Daoy (cell line): ENCODE data around the gene IREB2. TPM values are rescaled to one million over a fixed set of nuclear protein-coding genes. Genes with fewer than 3 reads are reported as not detected.
"Not testable (repeated sequence)": the region's sequence is repeated elsewhere in the genome, so short reads cannot be mapped to it uniquely, and the experiment has no call there.

Experiments used
- DNase-seq: peaks from one replicate; pipeline ENCODE4 v3.0.0-alpha.2; 2015; ENCODE audit warnings: low read depth
- total RNA-seq: library from RNA; depleted of rRNA; stranded (reverse); fragments of >200 nt; shearing (Covaris generic); gene quantifications from 2 replicates; pipeline ENCODE4 v1.2.3, GENCODE V29; 2014; rRNA removed

Gene IREB2, protein sequence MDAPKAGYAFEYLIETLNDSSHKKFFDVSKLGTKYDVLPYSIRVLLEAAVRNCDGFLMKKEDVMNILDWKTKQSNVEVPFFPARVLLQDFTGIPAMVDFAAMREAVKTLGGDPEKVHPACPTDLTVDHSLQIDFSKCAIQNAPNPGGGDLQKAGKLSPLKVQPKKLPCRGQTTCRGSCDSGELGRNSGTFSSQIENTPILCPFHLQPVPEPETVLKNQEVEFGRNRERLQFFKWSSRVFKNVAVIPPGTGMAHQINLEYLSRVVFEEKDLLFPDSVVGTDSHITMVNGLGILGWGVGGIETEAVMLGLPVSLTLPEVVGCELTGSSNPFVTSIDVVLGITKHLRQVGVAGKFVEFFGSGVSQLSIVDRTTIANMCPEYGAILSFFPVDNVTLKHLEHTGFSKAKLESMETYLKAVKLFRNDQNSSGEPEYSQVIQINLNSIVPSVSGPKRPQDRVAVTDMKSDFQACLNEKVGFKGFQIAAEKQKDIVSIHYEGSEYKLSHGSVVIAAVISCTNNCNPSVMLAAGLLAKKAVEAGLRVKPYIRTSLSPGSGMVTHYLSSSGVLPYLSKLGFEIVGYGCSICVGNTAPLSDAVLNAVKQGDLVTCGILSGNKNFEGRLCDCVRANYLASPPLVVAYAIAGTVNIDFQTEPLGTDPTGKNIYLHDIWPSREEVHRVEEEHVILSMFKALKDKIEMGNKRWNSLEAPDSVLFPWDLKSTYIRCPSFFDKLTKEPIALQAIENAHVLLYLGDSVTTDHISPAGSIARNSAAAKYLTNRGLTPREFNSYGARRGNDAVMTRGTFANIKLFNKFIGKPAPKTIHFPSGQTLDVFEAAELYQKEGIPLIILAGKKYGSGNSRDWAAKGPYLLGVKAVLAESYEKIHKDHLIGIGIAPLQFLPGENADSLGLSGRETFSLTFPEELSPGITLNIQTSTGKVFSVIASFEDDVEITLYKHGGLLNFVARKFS
- 6.8 and 10.1 TPM in 2 replicates for total RNA-seq

DNA sequence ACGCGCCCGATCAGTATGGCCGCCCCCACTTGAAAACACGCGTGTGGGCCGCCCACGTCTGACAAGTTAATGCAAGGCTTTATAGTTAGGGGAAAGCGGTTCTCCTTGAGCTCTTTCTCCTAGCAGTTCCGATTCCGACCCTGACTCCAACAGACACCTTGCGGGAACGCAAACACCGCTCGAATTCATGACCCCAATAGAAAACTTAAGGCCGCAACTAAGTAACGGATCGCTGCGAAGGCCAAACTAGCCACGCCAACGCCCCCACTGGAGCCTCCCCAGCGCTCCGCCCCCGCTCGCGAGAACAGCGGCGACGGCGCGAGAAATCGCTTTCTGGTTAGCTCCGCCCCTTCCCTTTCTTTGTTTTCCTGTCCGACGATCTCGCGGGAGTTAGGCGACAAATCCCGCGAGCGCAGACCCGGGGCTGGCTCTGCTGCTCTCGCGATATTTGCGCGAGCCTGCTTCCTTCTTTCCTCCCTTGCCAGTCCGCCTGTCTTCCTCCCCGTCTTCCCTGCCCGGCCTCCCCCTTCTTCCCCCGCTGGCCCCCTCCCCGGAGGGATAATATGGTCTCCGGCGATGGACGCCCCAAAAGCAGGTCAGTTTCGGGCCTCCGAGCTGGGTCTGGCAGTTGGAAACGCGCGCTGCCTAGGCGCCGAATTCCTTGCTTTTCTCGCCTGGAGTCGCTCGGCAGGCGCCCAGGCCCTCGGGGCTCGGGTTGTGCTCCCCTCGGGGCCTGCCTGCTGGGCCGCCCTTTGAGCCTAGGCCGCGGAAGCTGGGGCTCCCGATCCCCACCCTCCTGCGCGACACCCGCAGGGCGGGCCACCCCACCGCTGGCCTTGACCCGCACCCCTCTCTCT lies at the start of gene IREB2:
Gene IREB2, plus strand, starts transcription at position 455 of the 857 bp plus-strand sequence. Its CDS starts 122 bp downstream, at position 577.
- DNase-seq: peak; percentile 98

DNA sequence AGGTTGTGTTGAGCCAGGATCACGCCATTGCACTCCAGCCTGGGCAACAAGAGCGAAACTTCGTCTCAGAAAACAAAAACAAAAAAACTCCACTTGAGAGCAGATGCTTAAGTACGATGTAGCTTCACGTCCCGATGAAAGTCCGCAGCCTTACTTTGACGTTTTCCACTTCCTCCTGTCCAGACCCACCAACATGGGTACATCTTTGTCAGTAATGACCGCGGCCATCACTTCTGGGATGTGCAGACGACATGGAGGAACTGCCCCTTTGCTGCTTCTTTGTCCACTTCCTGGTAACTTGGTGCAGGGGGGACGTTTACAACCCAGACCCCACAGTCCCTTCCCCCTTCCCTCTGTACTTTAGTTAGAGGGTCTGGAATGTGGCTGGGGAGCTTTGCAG lies 49.2 kb upstream of the IREB2 start:
- no peak for DNase-seq

DNA sequence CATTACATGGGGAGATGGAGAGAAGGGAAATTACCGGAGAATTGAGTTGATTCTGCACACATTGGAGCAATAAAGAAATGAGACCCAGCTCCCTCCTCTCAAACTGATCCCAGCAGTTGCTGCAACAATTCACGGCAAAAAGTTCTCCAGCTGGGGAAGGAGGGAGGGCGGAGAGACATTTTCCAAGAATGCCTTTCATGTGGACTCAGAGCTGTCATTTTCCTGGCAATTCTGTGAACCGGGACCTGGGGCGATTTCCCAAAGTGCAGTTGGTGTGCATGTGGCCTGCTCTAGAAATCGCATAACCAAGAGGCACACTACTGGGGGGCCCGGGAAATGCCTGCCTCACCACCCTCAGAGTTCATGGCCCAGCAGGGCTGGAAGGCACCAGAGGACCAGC lies 48.7 kb upstream of the IREB2 start:
- DNase-seq: no peak

DNA sequence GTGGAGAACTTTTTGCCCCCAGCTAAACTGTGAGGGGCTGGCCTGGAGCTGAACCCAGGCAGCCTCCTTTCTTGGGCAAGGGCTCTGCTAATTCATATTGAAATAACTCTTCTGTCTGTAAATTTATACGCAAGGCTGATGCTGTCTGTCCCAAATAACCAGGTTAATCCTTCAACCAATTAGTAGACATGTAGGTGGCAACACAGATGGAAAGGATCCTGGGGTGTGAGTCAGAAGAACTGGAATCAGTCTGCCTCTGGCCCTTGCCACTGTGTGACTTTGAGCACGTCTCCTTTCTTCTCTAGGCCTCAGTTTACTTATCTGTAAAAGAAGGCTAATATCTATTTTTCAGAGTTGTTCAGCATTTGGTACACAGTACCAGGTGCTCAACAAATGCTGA lies 48.3 kb upstream of the IREB2 start:
- no peak for DNase-seq

DNA sequence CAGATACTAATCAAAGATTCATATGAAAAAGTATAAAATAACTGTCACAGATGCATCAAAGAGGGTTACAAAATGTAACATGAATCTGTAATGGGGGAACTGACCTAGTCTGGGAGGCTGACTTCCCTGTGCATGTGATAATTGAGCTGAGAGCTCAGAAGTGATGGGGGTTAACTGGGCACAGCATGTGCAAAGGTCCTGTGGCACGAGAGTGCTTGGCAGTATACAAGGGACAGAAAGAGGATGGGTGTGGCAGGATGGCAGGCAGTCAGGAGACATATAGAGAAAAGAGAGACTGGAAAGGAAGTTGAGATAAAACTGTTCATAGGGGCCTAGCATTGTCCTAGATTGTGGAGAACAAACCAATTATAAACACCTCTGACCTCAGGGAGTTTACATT lies 47.8 kb upstream of the IREB2 start:
- no peak for DNase-seq

DNA sequence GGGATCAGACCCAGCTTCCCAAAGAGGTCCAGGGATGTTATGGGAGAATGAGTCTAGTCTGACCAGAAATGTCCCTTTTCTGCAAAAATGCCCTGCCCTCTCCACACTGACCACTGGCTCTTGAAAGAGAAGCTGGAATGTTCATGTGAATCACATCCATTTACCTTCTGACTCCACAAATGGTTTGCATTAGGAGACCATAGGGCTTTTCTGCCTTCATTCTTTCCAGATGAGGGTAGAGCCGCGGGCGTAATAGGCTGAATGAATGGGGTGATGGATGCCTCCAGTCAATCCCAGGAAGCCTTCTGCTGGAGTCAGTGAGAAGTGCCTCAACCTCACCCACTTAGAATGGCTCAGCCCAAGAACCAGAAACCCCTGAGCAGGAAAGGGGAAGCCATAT lies 47.2 kb upstream of the IREB2 start:
- DNase-seq: no peak

DNA sequence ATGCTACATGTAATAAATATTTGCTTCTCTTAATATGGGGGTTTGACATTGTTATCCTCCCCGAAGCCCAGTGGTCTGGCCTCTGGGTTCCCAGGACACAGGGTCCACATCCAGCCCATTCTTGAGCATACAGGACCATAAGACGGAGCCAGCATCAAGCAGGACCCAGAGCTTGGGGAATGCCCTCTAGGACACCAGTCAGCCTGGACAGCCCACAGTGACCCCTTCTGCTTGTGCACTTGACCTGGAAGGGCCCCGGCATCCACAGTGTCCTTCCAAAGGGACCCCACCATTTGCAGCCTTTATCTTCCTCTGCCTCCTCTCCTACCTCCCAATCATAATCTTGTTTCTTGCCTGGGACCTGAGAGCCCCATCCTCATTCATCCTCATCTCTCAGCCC lies 46.2 kb upstream of the IREB2 start:
- no peak for DNase-seq

DNA sequence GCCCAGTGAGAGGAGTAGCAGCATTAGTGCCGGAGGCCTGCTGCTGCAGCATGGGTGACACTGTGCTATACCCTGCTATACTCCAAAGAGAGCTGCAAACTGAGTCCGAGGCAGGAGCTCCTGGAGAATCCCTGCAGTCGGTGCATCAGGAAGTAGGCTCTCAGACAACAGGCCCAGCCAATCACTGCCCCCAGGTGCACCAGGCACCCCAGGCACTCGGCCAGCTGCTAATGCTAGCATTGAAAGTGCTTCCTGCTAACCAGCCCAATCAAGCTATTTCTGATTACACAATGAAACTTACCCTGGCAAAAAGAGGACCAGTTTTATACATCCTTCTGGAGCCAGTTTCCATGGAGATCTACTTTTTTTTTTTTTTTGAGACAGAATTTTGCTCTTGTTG lies 45.6 kb upstream of the IREB2 start:
- DNase-seq: no peak

DNA sequence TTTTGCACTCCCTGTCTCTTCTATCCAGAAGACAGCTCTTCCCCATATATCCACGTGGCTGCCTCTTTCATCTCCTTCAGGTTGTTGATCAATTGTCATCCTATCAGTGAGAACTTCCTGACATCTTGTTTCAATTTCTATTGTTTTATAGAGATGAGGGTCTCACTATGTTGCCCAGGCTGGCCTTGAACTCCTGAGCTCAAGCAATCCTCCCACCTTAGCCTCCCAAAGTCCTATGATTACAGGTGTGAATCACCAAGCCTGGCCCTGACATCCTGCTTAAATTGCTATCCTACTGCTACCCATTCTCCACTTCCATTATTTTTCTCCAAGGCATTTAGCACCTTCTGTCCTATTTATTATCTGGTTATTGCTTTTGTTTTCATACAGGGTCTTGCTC lies 44.9 kb upstream of the IREB2 start:
- DNase-seq: no peak

DNA sequence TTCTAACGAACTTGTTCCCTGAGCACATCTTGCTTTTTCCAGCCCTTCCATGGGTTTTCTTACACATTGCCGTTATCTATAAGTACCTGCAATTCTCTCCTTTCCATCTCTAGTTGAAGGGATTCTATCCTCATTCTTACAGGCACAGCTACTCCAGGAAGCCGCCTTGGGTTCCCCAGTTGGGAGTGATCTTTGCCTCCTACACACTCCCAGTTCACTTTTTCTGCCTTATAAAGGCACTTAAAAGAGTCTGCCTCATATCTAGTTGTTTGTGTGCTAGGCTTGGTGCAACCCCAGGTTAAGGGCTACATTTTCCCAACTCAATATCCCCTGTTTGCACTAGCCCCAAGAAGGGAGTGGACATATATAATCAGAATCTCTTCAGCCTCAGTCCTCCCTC lies 44.0 kb upstream of the IREB2 start:
- no peak for DNase-seq

DNA sequence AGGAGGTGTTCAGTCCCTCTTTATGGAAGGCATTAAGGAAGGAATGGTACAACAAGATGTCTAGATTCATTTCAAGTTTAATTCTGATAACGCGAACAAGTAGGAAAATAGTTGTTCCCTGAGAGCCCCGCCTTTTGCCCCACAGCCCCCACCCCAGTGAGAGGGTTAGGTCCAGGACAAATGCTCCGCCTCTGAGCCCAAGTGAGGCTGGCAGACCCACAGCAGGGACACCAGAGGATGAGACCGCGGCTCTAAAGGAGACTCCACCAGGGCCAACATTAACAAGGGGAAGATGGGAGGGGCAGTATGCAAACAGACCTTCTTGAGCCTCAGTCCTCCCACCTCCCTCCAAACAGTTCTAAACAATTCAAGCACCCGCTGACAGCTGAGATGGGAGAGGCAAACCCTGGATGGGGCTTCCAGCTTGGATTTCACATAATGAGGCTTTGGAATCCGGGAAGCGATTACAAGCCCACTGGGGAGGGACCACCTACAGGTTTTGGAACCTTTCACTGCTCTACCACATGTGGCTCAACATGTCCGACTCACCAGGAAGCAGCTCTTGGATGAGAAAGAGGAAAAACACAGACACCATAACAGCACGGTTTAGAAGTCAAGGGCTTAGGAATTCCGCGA lies 42.9 kb upstream of the IREB2 start:
- DNase-seq: no peak

DNA sequence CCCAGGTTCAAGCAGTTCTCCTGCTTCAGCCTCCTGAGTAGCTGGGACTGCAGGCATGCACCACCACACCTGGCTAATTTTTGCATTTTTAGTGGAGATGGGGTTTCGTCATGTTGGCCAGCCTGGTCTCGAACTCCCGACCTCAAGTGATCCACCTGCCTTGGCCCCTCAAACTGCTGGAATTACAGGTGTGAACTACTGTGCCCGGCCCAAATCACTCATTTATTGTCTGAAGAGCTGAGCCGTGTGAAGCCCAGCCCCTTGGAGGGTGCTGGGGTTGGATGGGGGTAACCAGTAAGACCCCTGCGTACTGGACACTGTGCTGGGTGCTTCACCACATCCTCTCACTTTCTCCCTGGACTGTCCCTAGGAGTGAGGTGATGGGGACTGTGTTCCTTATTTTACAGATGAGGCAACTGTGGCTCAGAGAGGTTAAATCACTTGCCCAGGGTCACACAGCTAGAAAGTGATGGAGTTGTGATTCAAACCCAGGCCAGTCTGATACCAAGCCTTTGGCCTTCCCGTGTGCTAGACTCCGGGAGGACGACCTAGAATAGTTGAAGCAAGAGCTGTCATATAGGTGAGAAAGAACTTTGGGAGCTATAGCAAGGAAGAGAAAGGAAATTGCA lies 41.7 kb upstream of the IREB2 start:
- no peak for DNase-seq

DNA sequence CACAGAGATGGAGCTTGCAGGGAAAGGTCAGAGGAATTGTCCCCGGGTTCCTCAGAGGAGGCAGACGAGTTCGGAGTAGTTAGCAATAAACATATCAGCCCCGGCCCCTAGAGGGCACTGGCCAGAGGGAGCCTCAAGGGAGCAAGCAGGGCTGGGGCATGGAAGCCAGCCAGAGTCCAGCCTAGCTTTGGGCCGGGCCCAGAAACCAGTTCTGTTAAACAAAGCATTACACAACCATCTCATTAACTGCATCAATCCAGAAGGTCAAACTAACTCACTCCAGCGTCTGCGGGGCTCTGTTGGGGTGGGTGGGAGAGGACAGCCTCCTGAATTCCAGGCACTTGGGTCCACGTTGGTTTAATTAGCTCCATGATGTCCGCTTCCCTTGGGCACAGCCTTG lies 41.0 kb upstream of the IREB2 start:
- no peak for DNase-seq

DNA sequence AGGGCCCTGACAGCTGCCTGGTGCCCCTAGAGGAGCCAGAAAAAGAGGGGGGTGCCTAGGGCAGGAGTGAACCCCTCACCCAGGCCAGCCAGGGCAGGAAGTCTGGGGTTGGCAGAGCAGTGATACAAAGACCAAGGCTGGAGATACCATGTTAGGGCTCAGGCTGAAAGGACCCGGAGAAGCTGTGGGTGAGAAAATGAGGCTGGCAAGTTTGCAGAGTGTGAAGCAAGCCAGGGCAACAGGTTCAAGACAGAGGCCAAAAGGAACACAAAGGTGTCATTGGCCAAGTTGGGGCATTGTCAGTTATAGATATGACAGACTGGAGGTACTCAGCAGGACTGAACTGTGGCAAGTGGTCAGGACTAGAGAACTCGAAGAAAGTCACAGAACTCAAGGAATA lies 40.6 kb upstream of the IREB2 start:
- DNase-seq: no peak

DNA sequence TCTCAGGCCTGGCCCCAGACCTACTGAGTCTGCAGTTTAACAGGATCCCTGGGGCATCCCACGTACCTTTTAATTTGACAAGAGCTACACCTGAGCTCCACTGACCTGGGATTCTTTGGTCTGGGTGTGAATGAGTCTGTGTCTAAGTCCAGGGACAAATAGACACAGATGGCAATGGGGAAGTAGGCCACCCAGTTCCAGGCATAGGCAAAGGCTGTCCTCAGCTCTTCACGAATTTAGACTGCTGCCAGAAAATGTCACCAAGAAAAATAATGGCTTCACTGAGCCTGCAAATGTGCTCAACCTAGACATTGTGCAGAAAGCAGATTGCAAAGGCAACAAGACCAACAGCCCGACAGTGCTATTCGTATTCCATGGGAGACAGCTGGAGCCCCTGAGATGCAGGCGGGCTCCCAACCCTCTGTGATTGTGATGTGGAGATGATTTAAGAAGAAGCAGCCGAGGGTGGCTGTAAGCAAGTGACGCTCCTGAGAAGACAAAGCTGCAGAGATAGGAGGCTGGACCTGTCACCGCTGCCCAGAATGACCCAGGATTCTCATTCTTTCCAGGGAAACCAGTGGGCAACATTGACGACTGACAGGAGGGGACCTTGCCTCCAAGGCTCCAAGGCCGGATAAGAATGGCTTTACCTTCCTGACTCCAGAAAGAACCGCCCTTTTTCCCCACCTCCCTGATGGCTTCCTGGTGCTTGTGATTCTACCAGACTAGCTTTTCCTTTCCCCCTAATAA lies 39.8 kb upstream of the IREB2 start:
- DNase-seq: no peak

DNA sequence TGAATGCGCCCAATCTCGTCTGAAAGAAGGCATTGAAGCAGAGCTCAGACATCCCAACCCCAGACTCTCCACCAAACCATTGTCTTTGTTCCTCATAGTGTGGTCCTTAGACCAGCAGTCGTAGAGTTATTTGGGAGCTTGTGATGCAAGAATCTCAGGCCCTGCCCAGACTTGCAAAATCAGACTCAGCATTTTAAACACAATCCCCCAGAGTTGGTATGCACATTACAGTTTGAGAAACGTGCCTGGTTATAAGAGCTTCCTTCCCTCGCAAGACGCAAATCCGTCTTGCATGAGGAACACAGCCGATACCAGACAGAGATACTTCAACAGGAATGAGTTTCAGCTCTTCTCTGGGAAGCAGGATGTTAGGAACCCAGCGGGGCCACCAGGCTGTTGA lies 38.9 kb upstream of the IREB2 start:
- DNase-seq: no peak

DNA sequence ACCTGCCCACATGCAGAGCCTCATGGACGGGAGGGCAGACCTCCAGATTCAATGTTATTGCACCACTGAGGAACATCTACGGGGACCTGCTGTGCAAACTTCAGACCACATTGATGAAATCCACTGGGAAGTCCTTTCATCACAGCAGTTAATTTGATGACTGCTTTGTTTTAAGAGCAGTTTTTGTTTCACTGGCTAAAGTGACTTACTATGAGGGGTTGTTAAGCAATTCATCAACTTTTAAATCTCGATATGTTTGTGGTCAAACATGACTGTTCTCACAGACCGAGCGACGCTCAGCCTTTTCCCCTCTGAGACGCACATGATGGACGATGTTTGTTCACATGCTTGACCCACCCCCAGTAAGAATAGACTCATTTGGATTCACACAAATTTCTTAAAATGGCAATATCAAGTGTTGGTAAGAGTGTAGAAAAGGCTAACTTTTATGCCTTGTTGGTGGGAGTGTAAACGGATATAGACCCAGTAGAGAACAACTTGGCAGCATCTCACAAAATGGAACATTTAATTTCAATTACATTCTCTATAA lies 35.9 kb upstream of the IREB2 start:
- no peak for DNase-seq

DNA sequence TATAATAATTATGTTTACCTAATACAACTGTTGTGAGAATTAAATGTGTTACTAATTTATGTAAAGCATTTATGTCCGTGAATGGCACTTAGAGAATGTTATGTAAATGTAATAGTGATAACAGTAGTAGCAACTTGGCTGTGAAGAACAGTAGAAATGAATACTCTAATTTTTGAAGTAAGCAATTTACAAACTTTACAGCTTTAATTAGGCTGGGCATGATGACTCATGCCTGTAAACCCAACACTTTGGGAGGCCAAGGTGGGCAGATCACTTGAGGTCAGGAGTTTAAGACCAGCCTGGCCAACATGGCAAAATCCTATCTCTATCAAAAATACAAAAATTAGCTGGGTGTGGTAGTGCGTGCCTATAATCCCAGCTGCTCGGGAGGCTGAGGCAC lies 33.9 kb upstream of the IREB2 start:
- DNase-seq: no peak

DNA sequence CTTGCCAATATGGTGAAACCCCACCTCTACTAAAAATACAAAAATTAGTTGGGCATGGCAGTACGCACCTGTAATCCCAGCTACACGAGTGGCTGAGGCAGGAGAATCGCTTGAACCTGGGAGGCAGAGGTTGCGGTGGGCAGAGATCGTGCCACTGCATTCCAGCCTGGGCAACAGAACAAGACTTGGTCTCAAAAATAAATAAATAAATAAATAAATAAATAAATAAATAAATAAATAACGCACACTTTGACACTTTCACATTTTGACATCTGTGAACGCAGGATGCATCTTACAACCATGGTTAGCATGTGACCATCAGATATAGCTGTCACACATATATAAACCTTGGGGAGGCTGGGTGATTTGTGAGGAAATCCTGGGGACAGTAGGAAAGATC lies 33.2 kb upstream of the IREB2 start:
- DNase-seq: not testable (repeated sequence)
